H9 (cell line): ENCODE measurements around the gene ERF. TPM values are rescaled to one million over a fixed set of nuclear protein-coding genes. Genes with fewer than 3 reads are reported as not detected.

ENCODE experiments used
- DNase-seq: peaks from one replicate; pipeline ENCODE4 v3.0.0-alpha.2; 2017
- H2AFZ ChIP-seq: one replicate; pipeline ENCODE4 v1.6.1; 2013; ENCODE audit warnings: mild to moderate bottlenecking, low read length, control low read depth, moderate library complexity
- H2AK5ac ChIP-seq: 2 replicates; pipeline ENCODE4 v1.6.1; 2013; ENCODE audit warnings: low read length, control low read depth, mixed read lengths; ENCODE audit not compliant: insufficient read length
- H2BK120ac ChIP-seq: one replicate; pipeline ENCODE4 v1.6.1; 2013; ENCODE audit warnings: low read depth, mild to moderate bottlenecking, low read length, control low read depth, inconsistent platforms; ENCODE audit not compliant: poor library complexity, severe bottlenecking
- H2BK12ac ChIP-seq: 2 replicates; pipeline ENCODE4 v1.6.1; 2013; ENCODE audit warnings: low read length, control low read depth, mixed read lengths, low read depth; ENCODE audit not compliant: insufficient read length
- H2BK15ac ChIP-seq: 2 replicates; pipeline ENCODE4 v1.6.1; 2013; ENCODE audit warnings: low read depth, low read length, control low read depth
- H2BK20ac ChIP-seq: one replicate; pipeline ENCODE4 v1.6.1; 2013; ENCODE audit warnings: low read depth, mild to moderate bottlenecking, low read length, control low read depth, inconsistent platforms; ENCODE audit not compliant: poor library complexity, severe bottlenecking
- H2BK5ac ChIP-seq: 2 replicates; pipeline ENCODE4 v1.6.1; 2013; ENCODE audit warnings: low read length, control low read depth, mixed read lengths; ENCODE audit not compliant: insufficient read length
- H3K14ac ChIP-seq: 2 replicates; pipeline ENCODE4 v1.6.1; 2013; ENCODE audit warnings: low read length, control low read depth; ENCODE audit not compliant: insufficient read depth
- H3K18ac ChIP-seq: 2 replicates; pipeline ENCODE4 v1.6.1; 2013; ENCODE audit warnings: low read depth, mild to moderate bottlenecking, mixed read lengths, low read length, control low read depth; ENCODE audit not compliant: insufficient read length
- H3K23ac ChIP-seq: 2 replicates; pipeline ENCODE4 v1.6.1; 2013; ENCODE audit warnings: low read length, control low read depth, mixed read lengths, low read depth; ENCODE audit not compliant: insufficient read length
- H3K23me2 ChIP-seq: 2 replicates; pipeline ENCODE4 v1.6.1; 2013; ENCODE audit warnings: low read depth, mild to moderate bottlenecking, mixed read lengths, low read length, control low read depth; ENCODE audit not compliant: insufficient read length, poor library complexity, severe bottlenecking
- H3K27ac ChIP-seq: 2 replicates; pipeline ENCODE4 v1.5.1; 2013; ENCODE audit warnings: low read length, control low read depth, mixed read lengths, low read depth; ENCODE audit not compliant: insufficient read length
- H3K27me3 ChIP-seq: 2 replicates; pipeline ENCODE4 v1.6.1; 2013; ENCODE audit warnings: low read length, control low read depth, inconsistent platforms; ENCODE audit not compliant: insufficient read depth
- H3K4ac ChIP-seq: 2 replicates; pipeline ENCODE4 v1.6.1; 2013; ENCODE audit warnings: low read depth, mild to moderate bottlenecking, control low read depth, inconsistent platforms, low read length, moderate library complexity
- H3K4me1 ChIP-seq: 2 replicates; pipeline ENCODE4 v1.6.1; 2013; ENCODE audit warnings: low read length, control low read depth, inconsistent platforms; ENCODE audit not compliant: insufficient read depth
- H3K4me2 ChIP-seq: 2 replicates; pipeline ENCODE4 v1.6.1; 2013; ENCODE audit warnings: low read length, control low read depth, mixed read lengths; ENCODE audit not compliant: insufficient read length, insufficient read depth
- H3K56ac ChIP-seq: 2 replicates; pipeline ENCODE4 v1.6.1; 2013; ENCODE audit warnings: low read depth, mild to moderate bottlenecking, mixed read lengths, low read length, control low read depth; ENCODE audit not compliant: insufficient read length
- H3K79me1 ChIP-seq: 2 replicates; pipeline ENCODE4 v1.6.1; 2013; ENCODE audit warnings: low read depth, mild to moderate bottlenecking, moderate library complexity, low read length, control low read depth, inconsistent platforms; ENCODE audit not compliant: insufficient read depth, poor library complexity, severe bottlenecking
- H3K79me2 ChIP-seq: 2 replicates; pipeline ENCODE4 v1.6.1; 2013; ENCODE audit warnings: low read length, control low read depth, inconsistent platforms; ENCODE audit not compliant: insufficient read depth
- H3K9ac ChIP-seq: 2 replicates; pipeline ENCODE4 v1.6.1; 2013; ENCODE audit warnings: low read length, control low read depth, mixed read lengths; ENCODE audit not compliant: insufficient read length; ENCODE audit errors: extremely low read depth
- H3K9me3 ChIP-seq: one replicate; pipeline ENCODE4 v1.6.1; 2013; ENCODE audit warnings: low read depth, low read length, inconsistent platforms; ENCODE audit not compliant: control insufficient read depth
- H3T11ph ChIP-seq: one replicate; pipeline ENCODE4 v1.6.1; 2013; ENCODE audit warnings: mild to moderate bottlenecking, low read length, control low read depth, inconsistent platforms
- H4K20me1 ChIP-seq: one replicate; pipeline ENCODE4 v1.6.1; 2013; ENCODE audit not compliant: control insufficient read depth, insufficient read length, insufficient read depth
- H4K5ac ChIP-seq: 2 replicates; pipeline ENCODE4 v1.6.1; 2013; ENCODE audit warnings: low read depth, mild to moderate bottlenecking, mixed read lengths, low read length, control low read depth; ENCODE audit not compliant: insufficient read length
- H4K8ac ChIP-seq: replicated peaks from 2 replicates; pipeline ENCODE4 v1.6.1; 2013; ENCODE audit warnings: low read length, control low read depth, mixed read lengths, low read depth; ENCODE audit not compliant: insufficient read length
- H4K91ac ChIP-seq: 2 replicates; pipeline ENCODE4 v1.6.1; 2013; ENCODE audit warnings: low read depth, mild to moderate bottlenecking, moderate library complexity, mixed read lengths, low read length, control low read depth; ENCODE audit not compliant: insufficient read length
- H3K27ac Mint-ChIP-seq, 3 experiments: 2 replicates in 2 of 3; 3 replicates in 1 of 3; pipeline ENCODE4 v1.8.0; 2020 to 2021; ENCODE audit warnings: mixed read lengths in 3 of 3, mild to moderate bottlenecking in 1 of 3, moderate library complexity in 1 of 3
- H3K27me3 Mint-ChIP-seq: 2 replicates; pipeline ENCODE4 v1.8.0; 2021; ENCODE audit warnings: low read depth, mild to moderate bottlenecking, moderate library complexity, mixed read lengths
- H3K36me3 Mint-ChIP-seq, 3 experiments: 2 replicates in 2 of 3; 3 replicates in 1 of 3; pipeline ENCODE4 v1.8.0; 2020 to 2021; ENCODE audit warnings: low read depth in 3 of 3, mixed read lengths in 3 of 3; ENCODE audit not compliant: insufficient read depth in 1 of 3
- H3K4me1 Mint-ChIP-seq, 2 experiments: 2 replicates each; pipeline ENCODE4 v1.8.0; 2020; ENCODE audit warnings: mixed read lengths in 2 of 2
- H3K4me3 Mint-ChIP-seq, 2 experiments: 2 replicates in 1 of 2; 3 replicates in 1 of 2; pipeline ENCODE4 v1.8.0; 2020 to 2021; ENCODE audit warnings: mild to moderate bottlenecking in 2 of 2, mixed read lengths in 2 of 2, moderate library complexity in 1 of 2
- H3K9me3 Mint-ChIP-seq, 2 experiments: 2 replicates in 1 of 2; 3 replicates in 1 of 2; pipeline ENCODE4 v1.8.0; 2020; ENCODE audit warnings: mild to moderate bottlenecking in 2 of 2, mixed read lengths in 2 of 2, moderate library complexity in 1 of 2
- WGBS: extraction: QIAGEN DNeasy Blood & Tissue Kit; methylation state at CpG from one replicate; pipeline ENCODE4 v1.1.7; 2013; ENCODE audit warnings: missing lambda C conversion rate, low lambda C conversion rate, mixed read lengths; ENCODE audit not compliant: insufficient read length; ENCODE audit errors: extremely low coverage; 5-methylcytosine and 5-hydroxymethylcytosine counted together
- total RNA-seq: library from RNA; stranded (reverse); gene quantifications from 2 replicates; pipeline ENCODE4 v1.2.1, GENCODE V29; 2021
- TF ChIP-seq, protein P1 (sequence below): fragments of 200-600 bp; sonication (generic); conservative IDR thresholded peaks from 3 replicates; pipeline ENCODE4 v1.8.0; 2021; ENCODE audit warnings: antibody characterized with exemption, mild to moderate bottlenecking

The ERF gene
- total RNA-seq, 1 experiment from 2014 or later, result 126 TPM

DNA sequence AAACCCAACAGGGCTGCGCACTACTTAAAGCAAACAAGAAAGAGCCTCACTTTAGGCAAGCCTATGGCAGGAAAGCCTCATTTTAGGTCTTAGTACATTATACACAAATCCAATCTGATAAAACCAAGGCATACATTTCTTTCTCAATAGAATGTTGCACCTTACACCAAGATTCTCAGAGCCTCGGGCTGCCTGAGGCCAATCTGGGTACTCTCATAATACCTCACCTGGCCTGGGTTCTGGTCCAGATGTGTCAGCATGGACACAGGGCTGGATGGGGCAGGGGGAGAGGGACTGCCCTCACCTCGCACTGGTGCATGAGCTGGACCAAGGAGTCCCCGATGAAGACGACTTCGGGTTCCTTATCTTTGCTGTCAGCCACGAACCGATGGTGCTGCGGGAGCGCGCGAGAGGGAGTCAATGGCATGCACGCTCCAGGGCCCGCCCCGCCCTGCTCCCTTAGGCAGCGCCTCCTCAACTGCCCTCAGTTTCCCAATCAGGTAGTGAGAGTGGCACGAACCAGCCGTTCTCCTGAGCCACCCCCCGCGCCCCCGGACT is 46.8 kb upstream of the ERF start, which contains the start of gene PRR19:
PRR19 (plus strand) TSS at position 487 of the 558 bp plus-strand sequence. CDS start 7,453 bp downstream, outside the sequence.
- no CpG with 5 or more reads among the region's 21 CpGs for WGBS
- H3K36me3 Mint-ChIP-seq, result peaks cover 5 to 20% (median 14%) of the 10 kb centered on the region in 3 experiments; a peak in 6 of 7 replicates
- no peaks in the 10 kb centered on the region for H4K20me1 ChIP-seq
- H2BK120ac ChIP-seq, result no peak within 1 kb of the TSS
- H3K14ac ChIP-seq, result peak within 1 kb of the TSS; percentile 74
- TF ChIP-seq, protein P1, sequence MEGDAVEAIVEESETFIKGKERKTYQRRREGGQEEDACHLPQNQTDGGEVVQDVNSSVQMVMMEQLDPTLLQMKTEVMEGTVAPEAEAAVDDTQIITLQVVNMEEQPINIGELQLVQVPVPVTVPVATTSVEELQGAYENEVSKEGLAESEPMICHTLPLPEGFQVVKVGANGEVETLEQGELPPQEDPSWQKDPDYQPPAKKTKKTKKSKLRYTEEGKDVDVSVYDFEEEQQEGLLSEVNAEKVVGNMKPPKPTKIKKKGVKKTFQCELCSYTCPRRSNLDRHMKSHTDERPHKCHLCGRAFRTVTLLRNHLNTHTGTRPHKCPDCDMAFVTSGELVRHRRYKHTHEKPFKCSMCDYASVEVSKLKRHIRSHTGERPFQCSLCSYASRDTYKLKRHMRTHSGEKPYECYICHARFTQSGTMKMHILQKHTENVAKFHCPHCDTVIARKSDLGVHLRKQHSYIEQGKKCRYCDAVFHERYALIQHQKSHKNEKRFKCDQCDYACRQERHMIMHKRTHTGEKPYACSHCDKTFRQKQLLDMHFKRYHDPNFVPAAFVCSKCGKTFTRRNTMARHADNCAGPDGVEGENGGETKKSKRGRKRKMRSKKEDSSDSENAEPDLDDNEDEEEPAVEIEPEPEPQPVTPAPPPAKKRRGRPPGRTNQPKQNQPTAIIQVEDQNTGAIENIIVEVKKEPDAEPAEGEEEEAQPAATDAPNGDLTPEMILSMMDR, result no peak
- H4K8ac ChIP-seq, result no peak within 1 kb of the TSS
- H2BK12ac ChIP-seq, result no peak within 1 kb of the TSS
- no peak within 1 kb of the TSS for H2AFZ ChIP-seq
- H3K4me2 ChIP-seq, result peak within 1 kb of the TSS; percentile 52
- no peaks in the 10 kb centered on the region; the same call in 1 of the 2 replicates for H3K79me2 ChIP-seq
- no peak within 1 kb of the TSS for H2BK5ac ChIP-seq
- peak within 1 kb of the TSS; percentile 87 to 93 for H3K4me3 Mint-ChIP-seq
- peaks cover 3% of the 10 kb centered on the region for H3K79me1 ChIP-seq
- H3K4me1 ChIP-seq, result peaks cover 11% of the 10 kb centered on the region; the same call in 1 of the 2 replicates
- H3K23ac ChIP-seq, result no peak within 1 kb of the TSS
- H3K56ac ChIP-seq, result no peak within 1 kb of the TSS
- H3K27ac Mint-ChIP-seq, result peak within 1 kb of the TSS; percentile 81 to 87 (median 85); a peak in 6 of 7 replicates
- no peak within 1 kb of the TSS for H3K4ac ChIP-seq
- no peak within 1 kb of the TSS for H4K91ac ChIP-seq
- no peak for DNase-seq
- H3K27ac ChIP-seq, result no peak within 1 kb of the TSS
- H3K9me3 Mint-ChIP-seq, result no peaks in the 10 kb centered on the region
- peak within 1 kb of the TSS; percentile 73 for H3K9ac ChIP-seq
- peaks cover 4% of the 10 kb centered on the region; the same call in 1 of the 2 replicates for H3K27me3 Mint-ChIP-seq
- no peak within 1 kb of the TSS for H3T11ph ChIP-seq
- H2BK15ac ChIP-seq, result no peak within 1 kb of the TSS
- H3K27me3 ChIP-seq, result no peaks in the 10 kb centered on the region
- H2BK20ac ChIP-seq, result no peak within 1 kb of the TSS
- no peaks in the 10 kb centered on the region for H3K9me3 ChIP-seq
- H3K23me2 ChIP-seq, result peaks cover 4% of the 10 kb centered on the region
- H3K4me1 Mint-ChIP-seq, result peaks cover 18 to 20% of the 10 kb centered on the region in 2 experiments
- no peak within 1 kb of the TSS for H2AK5ac ChIP-seq
- H4K5ac ChIP-seq, result no peak within 1 kb of the TSS
- peak within 1 kb of the TSS; percentile 77 for H3K18ac ChIP-seq
